ENCODE data around the gene LRPPRC.
"Not testable (repeated sequence)": the region's sequence is repeated elsewhere in the genome, so short reads cannot be mapped to it uniquely, and the experiment has no call there.

Gene LRPPRC

GRCh38 chr2:43995733-43996533 lies at the start of gene LRPPRC:
TSS of gene LRPPRC (minus strand) at chr2:43995989. CDS start at chr2:43995947, 42 bp downstream.
- DNase-seq (ENCODE audit: low spot score): peak; percentile 92

DNA sequence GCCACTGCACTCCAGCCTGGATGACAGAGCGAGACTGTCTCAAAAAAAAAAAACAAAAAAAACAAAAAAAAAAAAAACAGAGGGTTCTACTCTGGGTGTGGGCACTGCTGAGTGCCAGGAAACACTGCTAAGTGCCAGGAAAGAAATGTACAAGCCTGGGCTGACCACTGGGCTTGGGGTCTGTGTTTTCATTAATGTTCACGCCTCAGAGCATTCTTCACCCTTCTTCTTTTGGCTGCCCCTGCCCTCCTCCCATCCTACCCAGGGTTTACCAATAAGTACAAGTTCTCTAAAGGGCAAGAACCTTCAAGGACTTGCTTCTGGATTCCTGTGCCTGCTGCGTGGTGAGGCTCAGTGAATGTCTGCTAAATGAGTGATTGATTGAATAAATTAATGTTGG lies 49.3 kb upstream of the LRPPRC start:
- no peak for DNase-seq (ENCODE audit: low spot score)

- DNase-seq (ENCODE audit: low spot score): peak; percentile 72
These were observed 48.5 kb upstream of the LRPPRC start for GRCh38 chr2:44044281-44044720.

- DNase-seq (ENCODE audit: low spot score): no peak
These were observed 44.6 kb upstream of the LRPPRC start for GRCh38 chr2:44040365-44040764.

- DNase-seq (ENCODE audit: low spot score): no peak
These were observed 42.5 kb upstream of the LRPPRC start for GRCh38 chr2:44038277-44038676.

- no peak for DNase-seq (ENCODE audit: low spot score)
These were observed 41.4 kb upstream of the LRPPRC start for GRCh38 chr2:44037221-44037620.

- no peak for DNase-seq (ENCODE audit: low spot score)
These were observed 38.2 kb upstream of the LRPPRC start for GRCh38 chr2:44033947-44034346.

DNA sequence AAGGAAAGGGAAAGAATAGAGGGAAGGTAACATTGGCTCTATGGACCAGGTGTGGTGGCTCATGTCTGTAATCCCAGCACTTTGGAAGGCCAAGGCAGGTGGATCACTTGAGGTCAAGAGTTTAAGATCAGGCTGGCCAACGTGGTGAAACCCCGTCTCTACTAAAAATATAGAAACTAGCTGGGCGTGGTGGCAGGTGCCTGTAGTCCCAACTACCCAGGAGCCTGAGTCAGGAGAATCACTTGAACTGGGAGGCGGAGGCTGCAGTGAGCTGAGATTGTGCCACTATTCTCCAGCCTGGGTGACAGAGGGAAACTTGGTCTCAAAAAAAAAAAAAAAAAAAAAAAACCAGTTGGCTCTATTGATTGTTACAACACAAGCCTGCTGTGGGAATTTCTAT lies 31.3 kb upstream of the LRPPRC start:
- not testable (repeated sequence) for DNase-seq (ENCODE audit: low spot score)

GRCh38 chr2:44016282-44016681 lies 20.5 kb upstream of the LRPPRC start:
- DNase-seq (ENCODE audit: low spot score): no peak

- DNase-seq (ENCODE audit: low spot score): no peak
These were observed 19.4 kb upstream of the LRPPRC start for GRCh38 chr2:44015239-44015638.

DNA sequence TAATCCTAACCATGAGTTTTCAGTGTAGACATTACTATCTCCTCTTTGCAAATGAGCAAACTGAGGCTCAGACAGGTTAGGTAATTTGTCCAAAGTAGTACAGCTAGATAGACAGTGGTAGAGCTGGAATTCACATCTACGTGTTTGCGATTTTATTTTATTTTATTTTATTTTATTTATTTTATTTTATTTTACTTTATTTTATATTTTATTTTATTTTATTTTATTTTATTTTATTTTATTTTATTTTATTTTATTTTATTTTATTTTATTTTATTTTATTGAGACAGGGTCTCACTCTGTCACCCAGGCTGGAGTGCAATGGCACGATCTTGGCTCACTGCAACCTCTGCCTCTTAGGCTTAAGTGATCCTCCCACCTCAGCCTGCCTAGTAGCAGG lies 17.4 kb upstream of the LRPPRC start:
- DNase-seq (ENCODE audit: low spot score): not testable (repeated sequence)

DNA sequence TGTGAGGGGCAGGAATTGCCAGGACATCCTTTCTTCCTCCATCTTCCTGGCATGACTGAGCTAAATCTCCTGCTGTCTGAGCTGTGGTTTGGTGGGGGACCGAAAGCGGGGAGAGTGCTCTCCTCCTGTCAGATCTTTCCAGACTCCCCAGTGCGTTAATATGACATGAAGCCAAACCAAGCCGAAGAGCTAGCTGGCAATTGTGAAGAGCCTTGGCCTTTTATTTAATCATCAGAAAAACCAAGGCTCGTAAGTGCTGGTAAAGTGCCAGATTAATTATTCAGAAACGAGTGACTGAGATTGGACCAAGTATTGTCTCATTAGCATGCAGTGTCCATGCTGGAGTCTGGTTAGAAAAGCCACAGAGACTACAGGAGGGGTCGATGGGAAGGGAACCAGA lies 14.5 kb upstream of the LRPPRC start:
- DNase-seq (ENCODE audit: low spot score): no peak

- no peak for DNase-seq (ENCODE audit: low spot score)
These were observed 13.4 kb upstream of the LRPPRC start for GRCh38 chr2:44009136-44009735.

- no peak for DNase-seq (ENCODE audit: low spot score)
These were observed 10.1 kb upstream of the LRPPRC start for GRCh38 chr2:44005846-44006245.

- DNase-seq (ENCODE audit: low spot score): no peak
These were observed 9.2 kb upstream of the LRPPRC start for GRCh38 chr2:44004735-44005602.

DNA sequence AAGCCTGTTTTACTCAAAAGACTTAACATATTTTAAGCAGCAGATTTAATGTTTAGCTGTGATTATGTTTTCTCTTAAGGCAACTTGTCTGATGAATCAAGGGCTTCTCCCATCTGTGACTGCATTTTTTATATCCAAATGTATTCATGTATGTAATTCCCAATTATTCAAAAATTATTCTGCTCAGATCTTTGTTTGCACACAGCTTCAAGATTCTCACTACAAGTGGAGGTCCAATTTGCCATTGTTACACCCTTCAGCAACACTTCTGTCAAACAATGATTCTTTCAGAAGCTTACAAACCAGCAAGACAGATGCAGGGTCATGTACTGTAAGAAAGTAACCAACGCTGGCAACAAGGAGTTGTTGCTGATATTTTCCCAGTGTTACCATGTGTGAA lies 5.9 kb upstream of the LRPPRC start:
- no peak for DNase-seq (ENCODE audit: low spot score)

- no peak for DNase-seq (ENCODE audit: low spot score)
These were observed 2.5 kb upstream of the LRPPRC start for GRCh38 chr2:43998263-43998662.

DNA sequence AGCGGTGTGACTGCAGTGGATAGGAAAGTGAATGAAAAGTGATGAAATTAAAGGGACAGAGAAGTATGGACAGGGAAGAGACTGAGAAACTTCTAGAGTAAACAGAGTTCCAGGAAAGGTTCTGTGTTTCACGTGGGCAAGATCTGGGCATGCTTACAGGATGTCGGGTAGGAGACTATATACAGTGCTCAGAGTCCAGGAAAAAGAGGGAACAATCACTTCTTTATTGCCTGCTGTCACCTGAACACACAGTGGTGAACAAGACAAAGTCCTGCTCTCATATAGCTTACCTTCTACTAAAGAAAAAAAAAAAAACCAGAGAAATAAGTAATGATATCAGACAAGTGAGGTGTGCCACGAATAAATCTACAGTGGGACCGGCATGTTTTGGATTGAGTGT lies 2.4 kb downstream of the LRPPRC start:
- DNase-seq (ENCODE audit: low spot score): no peak

GRCh38 chr2:43989545-43989944 lies 6.2 kb downstream of the LRPPRC start:
- no peak for DNase-seq (ENCODE audit: low spot score)

DNA sequence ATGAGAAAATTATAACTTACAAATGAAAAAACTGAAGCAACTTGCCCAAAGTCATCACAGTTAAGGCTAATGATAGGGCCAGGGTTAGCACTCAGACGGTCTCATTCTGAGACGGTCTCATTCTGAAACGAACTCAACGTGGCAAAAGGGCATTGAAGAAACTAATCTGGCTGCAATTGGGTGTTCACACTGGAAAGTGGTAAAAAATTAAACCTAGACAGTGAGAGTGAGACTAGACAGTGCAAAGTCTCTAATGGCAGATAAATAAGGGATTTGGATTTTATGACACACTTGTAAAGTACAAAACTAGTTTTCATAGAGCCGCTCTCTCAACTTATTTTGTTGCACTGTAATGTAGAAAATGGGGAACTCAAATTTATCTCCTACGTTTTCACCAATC lies 9.2 kb downstream of the LRPPRC start:
- DNase-seq (ENCODE audit: low spot score): no peak

- no peak for DNase-seq (ENCODE audit: low spot score)
These were observed 10.4 kb downstream of the LRPPRC start for GRCh38 chr2:43985359-43985758.

GRCh38 chr2:43984533-43984932 lies 11.3 kb downstream of the LRPPRC start:
- no peak for DNase-seq (ENCODE audit: low spot score)

GRCh38 chr2:43980902-43981301 lies 14.9 kb downstream of the LRPPRC start:
- DNase-seq (ENCODE audit: low spot score): no peak
